GM23248 (cell line): Measurements from ENCODE around the gene IGF1R. TPM values are rescaled to one million over a fixed set of nuclear protein-coding genes. Genes with fewer than 3 reads are reported as not detected.
A peak's percentile ranks its signal among the peaks of the same experiment; 100 is the strongest.

Experiments
- DNase-seq: peaks from one replicate; pipeline ENCODE4 v3.0.0-alpha.2; 2015
- H2AFZ ChIP-seq: fragments of 200-600 bp; sonication (generic); 2 replicates; pipeline ENCODE4 v1.6.1; 2016; ENCODE audit warnings: antibody characterized with exemption
- H3F3A ChIP-seq: fragments of 200-600 bp; sonication (generic); 2 replicates; pipeline ENCODE4 v1.6.1; 2016; ENCODE audit warnings: mild to moderate bottlenecking, antibody characterized with exemption, mixed run types; ENCODE audit not compliant: insufficient read depth
- H3K27ac ChIP-seq: fragments of 200-600 bp; sonication (generic); 2 replicates; pipeline ENCODE4 v1.5.1; 2016; ENCODE audit warnings: mild to moderate bottlenecking
- H3K27me3 ChIP-seq: fragments of 200-600 bp; sonication (generic); replicated peaks from 2 replicates; pipeline ENCODE4 v1.6.1; 2016; ENCODE audit warnings: mild to moderate bottlenecking; ENCODE audit not compliant: insufficient read depth
- H3K36me3 ChIP-seq: fragments of 200-600 bp; sonication (generic); 2 replicates; pipeline ENCODE4 v1.6.1; 2016; ENCODE audit warnings: low read depth, mild to moderate bottlenecking
- H3K4me1 ChIP-seq: fragments of 200-600 bp; sonication (generic); 2 replicates; pipeline ENCODE4 v1.6.1; 2016; ENCODE audit warnings: mild to moderate bottlenecking; ENCODE audit not compliant: insufficient read depth
- H3K4me2 ChIP-seq: fragments of 200-600 bp; sonication (generic); one replicate; pipeline ENCODE4 v1.6.1; 2016; ENCODE audit warnings: mild to moderate bottlenecking; ENCODE audit not compliant: unreplicated experiment
- H3K4me3 ChIP-seq: fragments of 200-600 bp; sonication (generic); 2 replicates; pipeline ENCODE4 v1.5.1; 2016; ENCODE audit warnings: mild to moderate bottlenecking
- H3K79me2 ChIP-seq: fragments of 200-600 bp; sonication (generic); 2 replicates; pipeline ENCODE4 v1.6.1; 2016; ENCODE audit warnings: mild to moderate bottlenecking; ENCODE audit not compliant: insufficient read depth
- H3K9ac ChIP-seq: fragments of 200-600 bp; sonication (generic); 2 replicates; pipeline ENCODE4 v1.6.1; 2016; ENCODE audit warnings: mild to moderate bottlenecking
- H3K9me2 ChIP-seq: fragments of 200-600 bp; sonication (generic); 2 replicates; pipeline ENCODE4 v1.6.1; 2016; ENCODE audit warnings: mixed run types, mild to moderate bottlenecking, moderate library complexity; ENCODE audit not compliant: insufficient read depth
- H3K9me3 ChIP-seq: fragments of 200-600 bp; sonication (generic); one replicate; pipeline ENCODE4 v1.6.1; 2017; ENCODE audit warnings: low read depth
- H4K20me1 ChIP-seq: fragments of 200-600 bp; sonication (generic); 2 replicates; pipeline ENCODE4 v1.6.0; 2016; ENCODE audit not compliant: insufficient read depth
- EZH2 ChIP-seq: fragments of 200-600 bp; sonication (generic); IDR thresholded peaks from 2 replicates; pipeline ENCODE4 v1.6.1; 2018; ENCODE audit warnings: antibody characterized with exemption, mild to moderate bottlenecking; ENCODE audit not compliant: insufficient read depth, poor library complexity, severe bottlenecking
- EZH2phosphoT487 ChIP-seq: fragments of 200-600 bp; sonication (generic); IDR thresholded peaks from 2 replicates; pipeline ENCODE4 v1.6.1; 2018; ENCODE audit warnings: antibody characterized with exemption, moderate library complexity, mild to moderate bottlenecking, low read depth; ENCODE audit not compliant: insufficient read depth
- WGBS, 2 experiments: methylation state at CpG; one replicate each; pipeline ENCODE4 v1.1.6; 2015 to 2017; ENCODE audit warnings: low lambda C conversion rate in 2 of 2, low coverage in 1 of 2; ENCODE audit errors: missing lambda C conversion rate in 2 of 2; 5-methylcytosine and 5-hydroxymethylcytosine counted together
- in situ Hi-C: fragments of 300-500 bp; cut with MboI; formaldehyde crosslinking; loops from 2 replicates; pipeline ENCODE4 v1.15.0; 2020
- polyA plus RNA-seq: library from polyadenylated mRNA; unstranded; fragments of >200 nt; fragmentation: Nextera tagmentation; extraction: Ambion mirVana; gene quantifications from 2 replicates; pipeline ENCODE4 v1.2.1, GENCODE V29; 2016
- total RNA-seq: library from RNA; depleted of rRNA; stranded (reverse); fragments of >200 nt; shearing (Covaris generic); gene quantifications from 2 replicates; pipeline ENCODE4 v1.2.3, GENCODE V29; 2014

IGF1R gene
- total and polyA plus RNA-seq, 2 experiments from 2014 or later, result 22.0 to 48.6 TPM

GRCh38 chr15:98893401-98893800 lies 245.1 kb downstream of the IGF1R start:
- Histone ChIP-seq H3K9me2 (no peaks in the 10 kb centered on the region), H3K36me3 (peaks cover 5% of the 10 kb centered on the region; the same call in 1 of the 2 replicates), H3K4me2 (no peak overlapping the region), H3K79me2 (peaks cover 71% of the 10 kb centered on the region), H3K27me3 (no peaks in the 10 kb centered on the region), H3K9ac (no peak overlapping the region), H3K9me3 (no peaks in the 10 kb centered on the region), H2AFZ (no peak overlapping the region), H3F3A (peaks cover 57% of the 10 kb centered on the region), H3K4me1 (peaks cover 54% of the 10 kb centered on the region), H3K27ac (no peak overlapping the region), H3K4me3 (no peak overlapping the region), H4K20me1 (no peaks in the 10 kb centered on the region)
- no peak for DNase-seq
- no peak for TF ChIP-seq EZH2phosphoT487
- no peak for TF ChIP-seq EZH2
- in situ Hi-C loops, result no loop called here
- 81 to 88% methylated on average over 6 of the region's 6 CpGs for WGBS, 2 experiments

GRCh38 chr15:98894312-98894711 lies 246.0 kb downstream of the IGF1R start:
- no peak overlapping the region for H3K9ac ChIP-seq
- peaks cover 58% of the 10 kb centered on the region for H3F3A ChIP-seq
- H3K27ac ChIP-seq, result no peak overlapping the region
- H3K27me3 ChIP-seq, result no peaks in the 10 kb centered on the region
- H3K36me3 ChIP-seq, result peaks cover 12% of the 10 kb centered on the region; the same call in 1 of the 2 replicates
- WGBS, 2 experiments, result 73 to 81% methylated on average over 4 of the region's 4 CpGs
- H3K4me2 ChIP-seq, result no peak overlapping the region
- H2AFZ ChIP-seq, result no peak overlapping the region
- H4K20me1 ChIP-seq, result no peaks in the 10 kb centered on the region
- H3K9me2 ChIP-seq, result no peaks in the 10 kb centered on the region
- DNase-seq, result no peak
- peaks cover 71% of the 10 kb centered on the region for H3K79me2 ChIP-seq
- H3K4me1 ChIP-seq, result peaks cover 54% of the 10 kb centered on the region
- TF ChIP-seq EZH2 (no peak), EZH2phosphoT487 (no peak)
- in situ Hi-C loops, result no loop called here
- no peaks in the 10 kb centered on the region for H3K9me3 ChIP-seq
- H3K4me3 ChIP-seq, result no peak overlapping the region

- Histone ChIP-seq H3K9me3 (no peaks in the 10 kb centered on the region), H3K9ac (peak overlapping the region; percentile 72), H3K36me3 (peaks cover 12% of the 10 kb centered on the region), H3K4me3 (peak overlapping the region; percentile 45), H4K20me1 (no peaks in the 10 kb centered on the region), H3K4me1 (peaks cover 47% of the 10 kb centered on the region), H2AFZ (no peak overlapping the region), H3K27ac (peak overlapping the region; percentile 93), H3K4me2 (peak overlapping the region; percentile 76), H3K79me2 (peaks cover 83% of the 10 kb centered on the region), H3K9me2 (no peaks in the 10 kb centered on the region), H3F3A (peaks cover 57% of the 10 kb centered on the region), H3K27me3 (no peaks in the 10 kb centered on the region)
- in situ Hi-C loops, result no loop called here
- 72 to 76% methylated on average over 5 of the region's 5 CpGs for WGBS, 2 experiments
- no peak for TF ChIP-seq EZH2phosphoT487
- TF ChIP-seq EZH2, result no peak
- peak; percentile 83 for DNase-seq
These were observed 247.8 kb downstream of the IGF1R start for GRCh38 chr15:98896002-98896721.

- WGBS, 2 experiments, result 4 to 5% methylated on average over 12 of the region's 12 CpGs
- TF ChIP-seq EZH2phosphoT487 (0 out of 2 replicates have a peak, but pooled peaks have one; percentile 76), EZH2 (no peak)
- peaks cover 47% of the 10 kb centered on the region for H3K4me1 ChIP-seq
These were observed 248.7 kb downstream of the IGF1R start for GRCh38 chr15:98896802-98897732.

More at GRCh38 chr15:98896802-98897732, 248.7 kb downstream of the IGF1R start:
- peak overlapping the region; percentile 76 for H3K4me2 ChIP-seq
- peak; percentile 98 for DNase-seq
- H3F3A ChIP-seq, result peaks cover 56% of the 10 kb centered on the region
- H3K27me3 ChIP-seq, result no peaks in the 10 kb centered on the region
- no peaks in the 10 kb centered on the region for H3K9me3 ChIP-seq
- no peaks in the 10 kb centered on the region for H4K20me1 ChIP-seq
- in situ Hi-C loops, result no loop called here
- peak overlapping the region; percentile 45 for H3K4me3 ChIP-seq
- peaks cover 83% of the 10 kb centered on the region for H3K79me2 ChIP-seq
- no peak overlapping the region for H2AFZ ChIP-seq
- H3K36me3 ChIP-seq, result peaks cover 12% of the 10 kb centered on the region
- H3K27ac ChIP-seq, result peak overlapping the region; percentile 93
- no peaks in the 10 kb centered on the region for H3K9me2 ChIP-seq
- H3K9ac ChIP-seq, result peak overlapping the region; percentile 72
